DMS79 treated with DMSO at 0.1 percent for 48 hours (cell line): ENCODE measurements around the gene NR5A1.

Experiments
- DNase-seq: peaks from one replicate; lab custom pipeline; 2025; lab: John Stamatoyannopoulos, UW

NR5A1 gene

DNA sequence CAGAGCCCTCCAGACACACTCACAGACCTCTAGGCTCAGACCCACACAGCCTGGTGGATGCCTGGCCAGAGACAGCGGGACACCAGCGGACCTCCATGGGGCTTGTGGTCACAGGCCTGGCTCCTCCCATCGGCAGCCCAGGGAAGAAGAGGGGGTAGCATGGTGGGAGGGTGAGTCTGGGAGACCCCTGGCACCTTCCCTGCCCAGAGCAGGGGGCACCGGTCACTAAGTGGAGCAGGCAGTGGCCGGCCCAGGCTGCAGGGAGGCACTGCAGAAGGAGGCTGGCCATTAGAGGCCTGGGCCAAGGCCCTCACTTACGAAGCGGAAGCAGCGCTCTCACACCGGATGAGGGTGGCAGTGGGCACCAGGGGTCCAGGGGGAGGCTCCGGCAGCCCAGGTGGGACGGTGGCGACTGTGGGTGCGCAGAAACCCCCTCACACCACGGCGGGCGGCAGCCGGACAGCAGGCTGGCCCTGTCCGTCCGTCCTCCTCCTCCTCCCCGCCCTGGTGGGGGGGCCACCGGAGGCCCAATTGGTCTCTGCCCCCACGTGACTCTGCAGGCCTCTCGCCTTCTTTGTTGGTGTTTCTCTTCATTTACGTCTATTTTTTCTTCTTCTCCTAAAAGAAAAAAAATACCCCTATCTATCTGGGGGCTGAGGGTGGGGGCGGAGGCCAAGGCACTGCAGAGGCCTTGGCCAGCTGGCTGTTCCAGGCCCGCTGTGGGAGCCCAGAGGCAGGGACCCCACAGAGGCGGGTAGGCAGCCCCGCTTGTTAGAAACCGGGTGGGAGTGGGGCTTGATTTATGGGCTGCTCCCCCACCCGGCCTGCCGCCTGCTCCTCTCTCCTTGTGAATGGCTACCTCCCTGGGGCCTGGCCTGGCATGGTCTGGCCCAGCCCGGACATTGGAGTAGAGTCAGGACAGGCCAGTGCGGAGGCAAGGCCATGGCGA is at the start of gene NR5A1:
NR5A1 (minus strand) TSS at position 469 of the 949 bp plus-strand sequence. CDS start 4,004 bp downstream, outside the sequence.
- DNase-seq, result no peak

DNA sequence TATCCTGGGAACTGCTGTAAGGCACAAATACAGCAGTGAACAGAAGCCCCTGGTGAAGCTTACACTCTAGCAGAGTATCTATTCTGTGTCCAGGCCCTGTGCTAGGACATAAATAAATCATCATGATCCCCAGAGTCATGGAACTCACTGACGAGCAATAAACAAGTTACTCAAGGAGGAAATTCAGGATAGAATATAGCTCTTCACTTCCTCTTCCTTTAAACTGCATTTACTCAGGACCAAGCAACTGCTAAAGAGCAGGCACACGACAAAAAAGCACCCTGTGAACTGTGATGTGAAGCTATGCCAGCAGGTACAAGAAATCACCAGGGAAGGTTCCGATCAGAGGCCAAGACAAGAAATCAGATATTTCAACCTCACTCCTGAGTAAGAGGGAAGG is 47.8 kb upstream of the NR5A1 start:
- DNase-seq, result no peak

DNA sequence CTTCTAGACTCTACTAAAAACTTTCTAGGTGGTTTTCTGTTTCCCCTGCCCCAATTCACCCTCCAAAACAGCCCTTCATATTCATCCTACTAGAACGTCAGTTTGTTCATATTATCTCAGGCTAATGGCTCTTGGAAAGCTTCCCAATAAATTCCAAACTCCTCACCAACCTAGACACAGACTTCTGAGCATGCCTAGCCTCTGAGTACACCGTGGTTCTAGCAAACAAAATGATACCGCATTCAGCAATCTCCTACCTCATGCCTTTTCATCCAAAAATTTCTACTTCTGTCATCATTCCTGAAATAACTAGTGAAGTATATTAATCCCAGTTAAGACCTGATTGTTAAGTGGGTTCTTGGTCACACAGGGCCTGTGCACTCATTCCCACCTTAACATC is 46.5 kb upstream of the NR5A1 start:
- DNase-seq, result no peak

DNA sequence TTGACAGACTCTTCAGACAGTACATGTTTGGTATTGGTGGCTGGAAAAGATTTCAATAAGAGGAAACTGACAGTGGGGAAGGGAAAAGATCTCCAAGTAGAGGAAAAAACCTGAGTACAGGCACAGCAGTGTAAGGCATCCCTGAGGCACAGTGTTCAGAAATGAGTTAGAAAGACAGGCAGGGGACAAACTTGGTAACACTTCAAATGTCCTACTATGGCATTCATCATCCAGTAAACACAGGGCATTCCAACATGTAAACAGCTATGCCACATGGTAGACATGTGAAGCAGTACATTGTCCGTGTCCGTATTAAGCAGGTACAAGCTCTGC is 45.0 kb upstream of the NR5A1 start:
- no peak for DNase-seq

DNA sequence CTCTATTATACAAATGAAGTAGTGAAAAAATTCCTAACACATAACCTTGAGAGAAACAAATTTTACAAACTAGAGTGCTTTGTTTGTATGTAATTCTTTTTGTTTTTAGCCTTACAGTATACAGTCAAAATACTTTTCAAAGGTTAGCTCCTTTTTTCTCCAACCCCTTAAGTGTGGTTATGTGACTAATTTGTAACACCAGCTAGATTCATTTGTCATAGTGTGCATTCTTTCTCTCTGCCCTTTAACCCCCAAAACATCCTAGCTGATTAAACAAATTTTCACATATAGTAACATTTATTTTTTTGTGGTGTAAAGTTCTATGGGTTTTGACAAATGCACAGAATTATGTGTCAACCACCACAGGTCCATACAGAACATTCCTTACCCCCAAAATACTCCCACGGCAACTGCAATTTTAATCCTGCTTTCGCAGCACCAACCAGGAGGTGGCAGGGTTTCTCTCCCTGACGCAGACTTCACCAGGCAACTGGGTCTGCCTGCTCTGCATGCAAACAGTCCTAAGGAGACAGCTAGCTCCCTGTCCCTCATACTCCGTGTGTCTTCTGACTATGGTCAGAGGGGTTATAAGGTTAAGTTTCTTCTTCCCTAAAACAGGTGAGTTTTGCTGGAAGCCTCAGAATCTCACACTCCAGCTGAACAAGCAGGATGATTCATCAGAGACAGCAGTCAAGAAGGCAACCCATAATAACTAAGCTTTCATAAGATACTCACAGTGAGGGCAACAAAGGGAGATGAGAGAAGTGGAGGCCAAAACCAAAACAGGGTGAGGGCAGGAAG is 44.5 kb upstream of the NR5A1 start:
- DNase-seq, result peak; percentile 2

DNA sequence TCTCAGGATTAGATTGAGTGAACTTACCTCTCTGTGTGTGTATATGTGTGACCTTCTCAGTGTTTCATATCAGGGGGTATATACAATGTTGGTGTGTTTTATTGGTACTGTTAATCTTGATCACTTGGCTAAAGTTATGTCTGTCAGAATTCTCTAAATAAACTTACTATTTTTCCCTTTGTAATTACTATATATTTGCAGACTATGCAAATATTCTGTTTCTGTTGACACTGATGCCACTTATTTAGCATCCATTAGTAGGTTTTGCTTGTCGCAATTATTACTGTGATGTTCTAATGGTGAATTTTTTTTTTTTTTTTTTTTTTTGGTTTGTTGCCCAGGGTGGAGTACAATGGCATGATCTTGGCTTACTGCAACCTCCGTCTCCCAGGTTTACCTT is 42.9 kb upstream of the NR5A1 start:
- no peak for DNase-seq

DNA sequence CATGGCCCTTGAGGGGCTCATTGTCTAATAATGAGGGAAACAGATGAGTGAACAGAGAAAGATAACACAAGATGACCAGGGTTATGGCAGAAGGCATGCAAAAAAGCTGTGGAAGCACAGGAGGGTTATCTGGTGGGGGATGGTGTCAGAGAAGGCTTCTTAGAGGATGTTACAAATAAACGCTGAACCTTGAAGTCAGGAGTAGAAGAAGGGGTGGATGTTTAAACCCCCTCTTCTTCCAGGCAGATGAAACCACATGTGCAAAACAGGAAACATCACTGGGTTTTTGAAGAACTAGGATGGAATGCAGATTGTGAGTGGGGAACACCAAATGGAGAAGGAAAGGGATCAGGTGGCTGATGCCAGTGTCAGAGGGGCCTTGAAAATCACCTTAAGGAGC is 41.8 kb upstream of the NR5A1 start:
- no peak for DNase-seq

DNA sequence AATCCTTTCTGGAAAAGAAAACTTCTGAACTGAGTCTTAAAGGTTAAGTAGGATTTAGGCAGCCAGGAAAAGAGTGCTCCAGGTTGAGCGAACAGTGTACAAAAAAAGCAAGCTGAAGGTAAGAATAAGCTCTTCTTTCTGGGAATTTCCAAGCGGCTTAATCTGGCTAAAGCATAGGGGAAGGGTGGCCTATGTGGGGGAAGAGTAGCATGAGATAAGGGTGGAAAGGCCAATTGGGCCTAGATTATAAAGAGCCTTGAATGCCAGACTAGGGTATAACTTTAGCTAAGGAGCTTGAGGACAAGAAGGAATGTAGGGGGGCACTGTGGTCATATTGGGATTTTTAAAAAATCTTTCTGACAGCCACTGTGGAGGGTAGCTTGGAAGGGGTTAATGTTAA is 37.3 kb upstream of the NR5A1 start:
- no peak for DNase-seq

DNA sequence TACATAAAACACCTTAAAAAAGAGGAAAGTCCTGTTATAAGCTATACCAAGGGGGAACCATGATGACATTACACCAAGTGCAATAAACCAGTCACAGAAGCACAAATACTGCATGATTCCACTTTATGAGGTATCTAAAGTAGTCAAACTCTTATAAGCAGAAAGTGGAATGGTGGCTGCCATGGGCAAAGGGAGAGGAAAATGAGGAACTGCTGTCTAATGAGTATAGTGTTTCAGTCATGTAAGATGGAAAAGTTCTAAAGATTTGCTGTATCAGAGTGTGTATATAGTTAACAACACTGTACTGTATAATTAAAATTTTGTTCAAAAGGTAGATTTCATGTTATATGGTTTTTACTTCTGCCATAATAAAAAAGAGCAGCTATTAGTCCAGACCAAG is 34.6 kb upstream of the NR5A1 start:
- no peak for DNase-seq

DNA sequence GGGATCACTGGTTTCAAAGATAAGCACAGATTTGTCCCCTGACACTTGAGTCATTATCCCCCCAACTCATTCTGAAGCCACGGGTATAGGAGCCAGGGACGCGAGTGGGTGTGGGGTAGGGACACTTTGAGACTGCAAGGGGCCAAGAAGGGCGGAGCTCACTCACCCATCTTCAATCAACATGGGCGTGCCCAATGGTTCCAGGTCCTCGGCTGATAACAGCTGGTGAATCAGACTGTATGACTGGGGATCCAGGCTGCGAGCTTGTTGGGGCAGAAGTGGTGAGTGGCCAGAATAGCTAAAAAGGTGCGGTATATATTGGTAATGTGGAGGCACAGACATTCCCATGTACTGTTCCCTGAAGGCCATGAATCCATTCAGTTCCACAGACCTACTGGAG is 30.7 kb upstream of the NR5A1 start:
- DNase-seq, result no peak

DNA sequence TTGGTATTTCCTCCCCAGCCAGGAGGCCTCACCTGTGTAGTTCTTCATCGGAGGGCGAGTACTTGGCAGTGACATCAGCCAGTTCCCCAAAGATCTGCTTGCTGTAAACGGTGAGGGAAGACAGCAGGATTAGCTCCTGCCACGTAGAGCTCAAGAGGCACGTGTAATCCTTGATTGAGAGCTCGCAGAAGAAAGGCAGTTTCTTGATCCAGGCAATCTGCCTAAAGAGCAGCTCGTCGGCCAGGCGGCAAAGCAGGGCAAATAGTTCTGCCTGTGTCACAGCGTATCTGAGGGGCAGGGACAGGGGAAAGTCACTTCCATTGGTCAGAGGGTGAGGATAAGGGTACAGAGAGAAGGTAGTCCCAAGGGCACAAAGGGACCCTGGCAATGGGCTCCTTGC is 28.6 kb upstream of the NR5A1 start:
- DNase-seq, result no peak

DNA sequence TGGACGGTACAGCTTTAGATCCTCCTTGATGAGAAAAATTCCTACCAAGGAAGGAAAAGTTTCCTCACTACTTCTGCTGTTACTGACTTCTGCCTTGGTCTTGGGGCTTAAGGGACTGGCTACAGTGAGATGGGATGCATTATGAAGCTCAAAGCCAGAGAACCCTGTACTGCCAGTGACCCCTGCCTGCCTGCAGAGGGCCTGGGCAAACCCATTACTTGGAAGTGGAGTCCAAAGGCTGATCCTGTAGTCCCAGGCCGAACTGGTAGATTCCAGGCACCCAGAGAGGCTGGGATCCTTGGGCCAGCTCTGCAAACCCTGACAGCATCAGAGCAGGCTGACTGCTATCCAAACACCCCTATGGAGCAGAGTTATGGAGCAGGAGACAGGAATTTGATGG is 25.7 kb upstream of the NR5A1 start:
- DNase-seq, result no peak

DNA sequence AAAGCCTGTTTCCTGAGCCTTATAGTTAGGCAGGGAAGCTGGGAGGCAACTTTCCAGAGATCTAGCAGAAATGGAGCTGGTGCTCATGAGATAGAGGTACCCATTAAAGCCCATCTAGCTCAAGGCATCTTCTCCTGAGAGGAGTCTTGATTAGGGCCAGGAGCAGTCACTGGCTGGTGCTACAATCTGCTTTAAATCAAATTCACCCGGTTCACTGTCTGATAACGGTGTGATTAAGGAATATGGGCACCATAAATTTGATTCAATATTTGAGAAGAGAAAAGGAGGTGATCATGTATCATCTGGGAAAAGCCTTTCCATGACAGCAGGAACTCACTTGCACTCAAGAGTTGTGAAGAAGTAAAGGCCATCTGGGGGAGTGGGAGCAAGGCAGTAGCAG is 23.9 kb upstream of the NR5A1 start:
- no peak for DNase-seq

DNA sequence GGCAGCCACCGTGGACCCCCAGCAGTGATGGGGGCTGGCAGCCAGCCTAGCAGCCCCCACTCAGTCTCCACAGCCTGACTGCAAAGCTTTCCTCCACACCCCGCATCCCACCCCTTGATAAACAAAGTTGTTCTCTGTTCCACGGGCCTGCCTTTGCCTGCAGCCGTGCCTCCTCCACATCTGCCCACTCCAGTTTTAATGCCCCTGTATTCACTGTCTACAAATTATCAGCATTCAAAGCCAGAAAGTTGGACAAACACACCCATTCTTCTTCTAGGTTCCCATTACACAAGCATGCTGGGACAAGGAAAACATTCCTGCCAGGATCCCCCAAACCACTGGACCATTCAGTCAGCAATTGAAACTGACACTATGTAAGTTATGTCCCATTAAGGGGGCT is 23.0 kb upstream of the NR5A1 start:
- no peak for DNase-seq

DNA sequence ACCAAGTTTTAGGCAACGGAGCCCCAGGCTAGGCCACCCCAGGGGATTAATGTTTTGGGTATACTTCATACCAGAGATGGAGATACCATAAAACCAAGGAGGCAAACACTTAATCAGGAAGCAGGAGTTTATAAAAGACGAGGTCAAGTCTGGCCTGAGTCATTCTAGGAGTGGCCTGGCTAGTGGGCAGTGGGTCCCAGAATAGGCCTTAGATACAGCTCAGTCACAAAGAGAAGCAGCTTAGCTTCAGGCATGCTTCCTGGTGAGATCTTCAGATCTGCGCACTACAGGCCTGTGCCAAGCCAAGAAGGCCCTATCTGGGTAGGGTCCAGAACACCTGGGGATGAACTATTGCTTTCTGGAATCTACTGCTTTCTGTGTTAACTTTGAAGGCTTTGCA is 20.6 kb upstream of the NR5A1 start:
- DNase-seq, result no peak

DNA sequence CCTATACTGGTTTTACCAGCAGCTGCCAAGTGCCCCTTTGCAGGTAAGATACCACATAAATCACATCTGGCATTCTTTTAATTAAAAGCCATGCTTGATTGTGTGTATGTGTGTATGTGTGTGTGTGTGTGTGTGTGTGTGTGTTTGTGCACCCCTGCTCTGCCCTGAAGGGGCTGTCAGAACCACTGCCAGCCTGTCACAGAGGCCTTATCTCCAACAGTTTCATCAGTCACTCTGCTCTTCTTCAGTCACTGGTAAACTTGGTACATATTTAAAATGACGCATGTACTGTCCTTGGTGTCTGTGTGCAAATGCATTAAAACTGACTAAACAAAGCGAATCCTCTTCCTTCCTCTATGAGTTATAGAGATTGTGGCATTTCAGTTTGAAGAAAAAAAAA is 19.0 kb upstream of the NR5A1 start:
- DNase-seq, result no peak

DNA sequence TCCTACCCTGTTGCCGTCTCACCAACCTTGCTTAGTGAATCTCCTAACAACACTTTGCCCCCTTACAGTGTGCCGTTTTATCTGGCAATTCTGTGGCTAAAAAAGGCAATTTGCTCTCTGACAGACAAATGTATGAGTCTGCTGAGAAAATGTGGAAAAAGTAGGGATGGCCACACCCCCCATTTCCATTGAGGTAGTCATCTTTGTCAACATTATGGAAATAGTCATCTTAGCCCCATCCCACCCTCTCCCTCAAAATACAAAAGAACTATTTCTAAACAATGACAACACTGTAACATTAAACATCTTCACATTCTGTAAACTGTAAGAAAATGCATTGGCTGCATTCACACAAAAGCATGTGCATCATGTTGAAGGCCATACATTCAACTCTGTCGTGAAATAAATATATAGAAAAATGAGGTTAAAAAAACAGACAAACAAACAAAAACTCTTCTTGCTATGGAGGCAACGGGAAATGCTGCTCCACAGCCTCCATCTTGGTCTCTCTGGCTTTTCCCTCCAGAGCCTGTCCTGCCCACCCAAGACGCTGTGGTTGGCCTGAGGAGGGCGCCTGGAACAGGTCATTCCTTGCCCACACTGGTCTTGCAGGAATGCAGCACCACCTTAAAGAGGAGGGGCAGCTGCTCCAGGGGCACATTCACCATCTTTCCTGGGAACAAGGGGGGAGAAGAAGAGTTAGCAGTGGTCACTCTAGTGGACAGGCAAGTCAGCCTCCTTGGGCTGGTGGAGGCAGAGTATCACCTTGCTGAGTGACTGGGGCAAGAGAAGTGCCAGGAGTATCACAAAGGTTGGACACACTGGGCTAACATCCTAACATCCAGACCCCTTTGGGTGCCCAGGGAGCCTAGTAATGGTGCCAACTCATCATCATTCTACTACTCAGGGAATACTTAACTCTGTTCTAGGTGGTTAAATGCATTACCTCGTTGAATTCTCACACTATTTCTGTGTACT is 15.2 kb upstream of the NR5A1 start:
- DNase-seq, result no peak

DNA sequence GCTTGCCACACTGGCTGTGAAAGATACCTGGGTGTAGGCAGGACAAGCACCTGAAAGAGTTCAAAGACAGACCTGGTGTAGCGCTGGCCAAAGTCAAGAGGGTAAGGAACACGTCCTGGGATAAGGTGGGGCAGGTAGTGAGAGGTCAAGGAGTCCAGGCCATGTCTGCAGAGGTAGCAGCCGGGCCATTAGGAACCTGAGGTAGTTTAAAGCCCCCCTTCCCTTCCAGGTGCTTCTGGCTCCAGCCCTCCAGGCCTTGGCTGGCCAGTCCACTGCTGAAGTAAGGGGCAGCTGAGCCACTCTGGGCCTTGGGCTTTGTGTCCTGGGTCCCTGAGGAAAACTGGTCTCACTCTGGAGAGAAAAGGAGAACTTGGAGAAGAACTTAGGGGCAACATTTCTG is 13.9 kb upstream of the NR5A1 start:
- DNase-seq, result no peak

DNA sequence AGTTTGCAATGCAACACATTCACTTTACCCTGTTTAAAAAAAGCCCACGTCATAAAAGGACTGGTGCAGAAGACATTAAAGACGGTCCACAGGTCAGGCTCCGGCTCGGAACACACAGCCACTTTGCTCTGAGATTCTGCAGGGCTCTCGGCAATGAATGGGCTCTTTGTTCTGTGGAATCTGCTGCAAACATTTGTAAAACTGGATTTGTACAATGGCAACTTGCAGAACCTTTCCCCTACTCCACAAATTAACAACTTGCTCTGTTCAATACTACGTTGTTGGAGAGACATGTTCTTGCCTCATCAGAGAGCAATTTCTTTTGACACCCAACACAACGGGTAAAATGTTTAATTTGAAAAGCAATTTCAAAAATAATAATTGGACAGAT is 13.0 kb upstream of the NR5A1 start:
- DNase-seq, result no peak

DNA sequence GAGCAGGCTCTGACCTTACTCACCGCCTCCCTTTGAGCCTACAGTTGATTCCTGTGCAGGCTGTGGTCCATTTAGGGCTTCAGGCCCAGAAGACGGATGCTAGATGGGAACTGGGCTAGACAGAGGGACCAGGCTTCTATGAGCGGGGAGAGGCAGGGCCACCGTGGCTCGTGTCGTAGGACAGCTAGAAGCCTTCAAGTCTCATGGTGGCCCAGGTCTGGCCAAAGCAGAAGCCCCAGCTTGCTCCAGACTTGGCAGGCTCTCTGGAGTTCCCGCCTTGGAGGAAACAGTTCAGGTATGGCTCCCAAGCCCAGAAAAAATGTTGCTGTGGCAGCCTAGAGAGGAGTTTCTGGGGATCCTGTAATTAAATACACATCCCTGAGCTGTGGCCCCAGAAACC is 10.9 kb upstream of the NR5A1 start:
- DNase-seq, result no peak

DNA sequence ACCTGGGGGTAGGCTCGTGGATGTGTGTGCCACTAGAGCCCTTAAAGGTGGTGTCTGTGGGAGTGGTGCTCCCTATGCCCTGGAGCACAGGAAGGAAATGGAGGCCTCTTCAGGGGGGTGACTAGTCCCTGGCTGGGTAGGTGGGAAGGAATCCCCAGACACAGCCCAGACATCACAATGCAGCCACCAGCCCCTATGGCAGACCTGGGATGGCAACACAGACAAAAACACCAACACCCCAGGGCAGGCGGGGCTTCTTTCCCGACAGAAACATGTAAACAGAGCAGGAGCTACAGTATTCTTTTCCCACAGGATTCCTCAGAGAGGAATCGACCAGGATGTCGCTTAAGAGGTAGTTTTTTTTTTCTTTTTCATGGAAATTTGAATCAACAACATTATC is 10.4 kb upstream of the NR5A1 start:
- no peak for DNase-seq

DNA sequence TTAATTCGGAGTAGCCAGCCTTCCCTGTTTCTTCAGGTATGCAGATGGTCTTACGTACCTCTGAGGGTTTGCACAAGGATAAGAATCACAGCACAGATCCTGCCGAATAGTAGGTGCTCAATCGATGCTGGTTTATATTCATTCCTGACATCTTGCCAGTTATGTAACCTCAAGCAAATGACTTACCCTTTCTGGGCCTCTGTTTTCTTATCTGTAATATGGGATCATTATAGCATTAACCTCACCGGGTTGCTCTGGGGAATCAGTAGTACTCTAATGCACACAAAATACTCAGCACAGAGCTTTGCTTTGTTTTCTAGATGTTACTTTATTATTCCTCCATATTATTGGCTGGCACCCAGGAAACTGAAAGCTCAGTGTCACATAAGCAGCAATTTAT is 7.7 kb upstream of the NR5A1 start:
- no peak for DNase-seq
